Measurements from ENCODE around the gene BCL11B.

BCL11B gene

GRCh38 chr14:99286761-99287160 is 14.8 kb upstream of the BCL11B start:
- DNase-seq (ENCODE audit: insufficient read length, low spot score) = no peak
- no peak for FAIRE-seq
- no peak for TF ChIP-seq CTCF (IDR thresholded peaks at IDR 0.05; ENCODE audit: insufficient read depth, missing control alignments)

DNA sequence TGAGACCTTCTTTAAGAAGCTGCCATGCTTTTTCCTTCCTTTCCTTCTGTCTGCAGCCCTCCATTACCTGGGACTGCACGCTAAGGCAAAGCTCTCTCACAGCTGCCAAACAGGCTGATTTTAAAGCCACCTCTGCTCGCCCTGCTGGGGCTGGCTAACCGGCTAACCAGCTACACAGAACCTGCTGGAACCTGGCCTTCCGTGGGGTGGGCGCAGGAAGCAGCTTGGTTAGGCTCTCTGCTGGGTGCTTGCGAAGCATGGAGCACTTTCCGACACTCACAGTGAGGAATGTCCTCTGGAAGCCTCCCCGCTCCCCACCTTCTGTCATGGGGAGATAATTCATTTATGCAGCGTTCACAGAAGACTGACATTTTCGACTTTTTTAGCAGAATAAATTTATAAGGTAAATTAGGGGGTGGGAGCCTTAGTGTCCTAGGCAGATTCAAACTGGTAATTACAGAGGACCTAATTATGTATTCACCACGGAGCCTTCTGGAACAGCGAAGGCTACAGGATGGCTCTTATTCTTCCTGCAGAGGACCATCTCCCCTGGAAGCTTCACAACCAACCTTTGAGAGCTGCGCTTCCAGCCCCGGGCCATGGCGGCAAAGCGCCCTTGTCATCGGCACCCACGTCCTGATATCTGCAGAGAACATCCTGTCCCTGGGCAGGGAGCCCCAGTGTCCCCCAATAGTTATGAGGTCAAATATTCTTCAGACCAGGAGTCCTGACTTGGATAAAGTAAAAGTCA is 12.4 kb upstream of the BCL11B start:
- no peak for TF ChIP-seq CTCF (IDR thresholded peaks at IDR 0.05; ENCODE audit: insufficient read depth, missing control alignments)
- no peak for DNase-seq (ENCODE audit: insufficient read length, low spot score)
- FAIRE-seq = no peak

GRCh38 chr14:99282261-99283050 is 10.5 kb upstream of the BCL11B start:
- no peak for TF ChIP-seq CTCF (IDR thresholded peaks at IDR 0.05; ENCODE audit: insufficient read depth, missing control alignments)
- FAIRE-seq (no peak), DNase-seq (ENCODE audit: insufficient read length, low spot score) (no peak)

DNA sequence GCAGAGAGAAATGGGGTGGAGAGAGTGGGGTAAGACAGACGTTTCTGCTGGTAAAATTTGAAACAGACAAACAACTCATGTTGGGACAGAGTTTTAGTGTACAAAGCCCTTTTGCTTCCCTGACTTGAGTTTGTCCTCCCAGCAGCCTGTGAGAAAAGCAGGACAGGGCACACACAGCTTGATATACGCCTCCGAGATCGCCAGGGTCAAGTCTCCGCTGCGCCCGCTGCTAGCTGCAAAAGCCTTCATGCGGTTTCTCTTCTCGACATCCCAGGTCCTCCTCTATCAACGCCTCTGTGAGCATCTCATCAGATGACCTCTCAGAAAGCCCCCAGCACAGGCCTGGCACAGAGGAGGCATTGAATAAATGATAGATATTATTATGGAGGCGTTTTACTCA is 9.4 kb upstream of the BCL11B start:
- DNase-seq (ENCODE audit: insufficient read length, low spot score) = no peak
- TF ChIP-seq CTCF (IDR thresholded peaks at IDR 0.05; ENCODE audit: insufficient read depth, missing control alignments) = no peak
- FAIRE-seq = no peak

DNA sequence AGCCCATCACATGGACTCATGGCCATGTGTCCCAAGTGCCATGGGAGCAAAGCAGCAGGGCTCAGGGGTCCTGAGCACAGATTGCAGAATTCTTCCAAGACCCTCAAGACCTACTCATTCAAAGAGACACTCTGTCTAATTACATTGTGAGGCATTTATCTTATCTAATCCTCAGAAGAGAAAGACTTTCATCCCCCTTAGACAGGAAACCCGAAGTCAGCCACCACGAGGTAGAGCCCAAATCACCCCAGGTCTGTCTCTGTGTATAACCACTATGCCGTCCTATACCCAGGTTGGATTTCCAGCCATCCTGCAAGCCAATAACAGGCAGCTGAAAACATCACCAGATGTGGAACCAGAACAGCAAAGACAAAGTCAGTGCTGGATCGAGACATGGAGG is 8.9 kb upstream of the BCL11B start:
- FAIRE-seq = no peak

DNA sequence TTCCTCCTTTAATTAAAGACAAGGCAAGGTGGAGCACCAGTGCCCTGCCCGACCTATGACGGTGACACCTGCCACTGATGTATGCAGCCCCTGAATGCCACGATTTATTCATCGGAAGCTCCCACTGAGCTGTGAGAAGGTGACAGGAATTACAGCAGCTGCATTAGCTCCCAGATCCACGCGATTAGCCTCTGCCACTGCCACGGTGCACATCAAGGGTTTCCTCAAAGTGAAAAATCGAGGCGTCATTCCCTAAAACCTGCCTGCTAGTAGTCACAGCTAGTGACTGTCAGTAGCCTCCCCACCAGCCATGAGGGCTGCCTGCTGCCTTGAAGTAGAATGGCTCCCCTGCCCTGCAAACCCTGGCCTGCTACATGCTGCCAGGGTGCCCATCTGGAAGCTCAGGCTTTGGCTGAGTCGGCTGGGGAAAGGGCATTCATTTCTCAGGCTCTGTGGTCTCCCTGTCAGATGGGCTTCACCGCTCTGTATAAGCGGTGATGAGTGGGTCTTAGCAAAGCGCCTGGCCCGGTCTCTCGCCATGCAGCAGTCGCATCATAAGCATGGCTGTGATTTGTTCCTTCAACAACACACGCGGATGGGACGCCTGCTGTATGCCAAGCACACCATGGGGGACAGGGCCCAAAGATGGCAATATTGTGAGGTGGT is 8.2 kb upstream of the BCL11B start:
- TF ChIP-seq CTCF (IDR thresholded peaks at IDR 0.05; ENCODE audit: insufficient read depth, missing control alignments) = no peak
- DNase-seq (ENCODE audit: insufficient read length, low spot score) (no peak), FAIRE-seq (no peak)

More for the DNA sequence above, 8.9 kb upstream of the BCL11B start:
- TF ChIP-seq CTCF (IDR thresholded peaks at IDR 0.05; ENCODE audit: insufficient read depth, missing control alignments) = no peak
- DNase-seq (ENCODE audit: insufficient read length, low spot score) = no peak

All from D721Med (cell line).